HCT116 (cell line): Measurements from ENCODE around the gene HERC3. TPM values are rescaled to one million over a fixed set of nuclear protein-coding genes. Genes with fewer than 3 reads are reported as not detected.
A peak's percentile ranks its signal among the peaks of the same experiment; 100 is the strongest.

Experiments
- ATAC-seq: fragments of 200-7000 bp; cut with Tn5 transposase; 2 replicates; pipeline ENCODE4 v1.9.1; 2020; ENCODE audit warnings: mild to moderate bottlenecking, moderate library complexity
- BruUV-seq: library from RNA; stranded (reverse); fragments of 400-500 nt; replicated peaks from 2 replicates; lab custom pipeline; 2021; lab: Mats Ljungman, UMichigan
- CTCF ChIA-PET: fragments of 300-600 bp; sonication (Branson Sonifier 250); formaldehyde crosslinking; loops from one replicate; lab custom pipeline; 2021; ENCODE audit warnings: antibody characterized with exemption; lab: Charles Lee
- POLR2A ChIA-PET: fragments of 300-600, 350-600 bp; sonication (Branson Sonifier 250); formaldehyde crosslinking; loops from one replicate; lab custom pipeline; 2021; ENCODE audit warnings: antibody characterized with exemption; lab: Charles Lee
- RAD21 ChIA-PET, 2 experiments: fragments of 300-600 bp; sonication (Branson Sonifier 250); formaldehyde crosslinking; loops; one replicate each; lab custom pipeline; 2023; ENCODE audit warnings: low total read pairs in 2 of 2; ENCODE audit not compliant: uncharacterized antibody in 2 of 2, unreplicated experiment in 2 of 2, low non-redundant PET in 1 of 2; lab: Charles Lee
- DNase-seq: peaks from one replicate; pipeline ENCODE4 v3.0.0-alpha.2; 2010; ENCODE audit warnings: low read depth, low spot score
- H2AFZ ChIP-seq: fragments of 200-600 bp; shearing (Covaris generic), sonication (generic); 2 replicates; pipeline ENCODE4 v1.6.1; 2017; ENCODE audit warnings: low read depth, mixed run types, mixed read lengths, antibody characterized with exemption, low read length; ENCODE audit not compliant: poor library complexity, severe bottlenecking
- H3K27ac ChIP-seq: 2 replicates; pipeline ENCODE4 v1.5.1; 2012; ENCODE audit warnings: low read depth, low read length
- H3K27me3 ChIP-seq: fragments of 200-600 bp; sonication (generic); 2 replicates; pipeline ENCODE4 v1.6.1; 2016; ENCODE audit warnings: mixed run types, low read length, mixed read lengths; ENCODE audit not compliant: insufficient read depth
- H3K36me3 ChIP-seq, 2 experiments: fragments of 200-500 bp in 1 of 2; fragments of 200-600 bp in 1 of 2; sonication (Bioruptor generic) in 1 of 2; sonication (generic) in 1 of 2; 2 replicates each; pipeline versions ENCODE4 v1.5.1 to v1.6.1; 2014 to 2016; ENCODE audit warnings: low read length in 2 of 2, inconsistent platforms in 1 of 2, mixed read lengths in 1 of 2, mixed run types in 1 of 2; ENCODE audit not compliant: insufficient read depth in 2 of 2, control insufficient read depth in 1 of 2
- H3K4me1 ChIP-seq, 2 experiments: fragments of 200-600 bp in 1 of 2; sonication (generic) in 1 of 2; 2 replicates each; pipeline versions ENCODE4 v1.5.1 to v1.6.1; 2012 to 2017; ENCODE audit warnings: low read length in 2 of 2, inconsistent platforms in 1 of 2, mild to moderate bottlenecking in 1 of 2, mixed read lengths in 1 of 2, mixed run types in 1 of 2, moderate library complexity in 1 of 2; ENCODE audit not compliant: insufficient read depth in 2 of 2, control insufficient read depth in 1 of 2
- H3K4me2 ChIP-seq: fragments of 200-600 bp; sonication (generic); 2 replicates; pipeline ENCODE4 v1.6.1; 2017; ENCODE audit warnings: mixed run types, low read length, mixed read lengths
- H3K4me3 ChIP-seq, 2 experiments: fragments of 200-600 bp in 1 of 2; sonication (generic) in 1 of 2; replicated peaks in 1 of 2; 2 replicates each; pipeline ENCODE4 v1.5.1; 2011 to 2016; ENCODE audit warnings: low read length in 2 of 2, control low read depth in 1 of 2, low read depth in 1 of 2, mild to moderate bottlenecking in 1 of 2, mixed read lengths in 1 of 2, mixed run types in 1 of 2
- H3K79me2 ChIP-seq: fragments of 200-600 bp; sonication (generic); 2 replicates; pipeline ENCODE4 v1.6.1; 2017; ENCODE audit warnings: mild to moderate bottlenecking, mixed run types, low read length, moderate library complexity, mixed read lengths; ENCODE audit not compliant: insufficient read depth
- H3K9ac ChIP-seq: fragments of 200-600 bp; sonication (generic); 2 replicates; pipeline ENCODE4 v1.6.1; 2016; ENCODE audit warnings: low read length, mixed read lengths
- H3K9me2 ChIP-seq: fragments of 200-600 bp; sonication (generic), shearing (Covaris generic); 2 replicates; pipeline ENCODE4 v1.6.1; 2017; ENCODE audit warnings: mixed run types, mild to moderate bottlenecking, moderate library complexity; ENCODE audit not compliant: insufficient read depth
- H3K9me3 ChIP-seq, 2 experiments: fragments of 200-500 bp in 1 of 2; fragments of 200-600 bp in 1 of 2; sonication (Bioruptor generic) in 1 of 2; sonication (generic) in 1 of 2; 2 replicates each; pipeline ENCODE4 v1.6.1; 2014 to 2017; ENCODE audit warnings: low read length in 2 of 2, mixed read lengths in 2 of 2, inconsistent platforms in 1 of 2, low read depth in 1 of 2, mild to moderate bottlenecking in 1 of 2, mixed run types in 1 of 2, moderate library complexity in 1 of 2; ENCODE audit not compliant: control insufficient read depth in 1 of 2, insufficient read depth in 1 of 2
- H4K20me1 ChIP-seq: fragments of 200-600 bp; sonication (generic), shearing (Covaris generic); 2 replicates; pipeline ENCODE4 v1.6.1; 2017; ENCODE audit warnings: mixed run types, mild to moderate bottlenecking, moderate library complexity; ENCODE audit not compliant: insufficient read depth
- ATF3 ChIP-seq: IDR thresholded peaks from 2 replicates; pipeline ENCODE4 v1.6.1; 2012
- CTCF ChIP-seq, 3 experiments: fragments of 200-600 bp in 1 of 3; sonication (generic) in 1 of 3; IDR thresholded peaks in 2 of 3; conservative IDR thresholded peaks in 1 of 3; 2 replicates each; pipeline ENCODE4 v1.5.1; 2012 to 2017; ENCODE audit warnings: low read depth in 2 of 3, low read length in 2 of 3, antibody characterized with exemption in 1 of 3, borderline replicate concordance in 1 of 3, control low read depth in 1 of 3, mild to moderate bottlenecking in 1 of 3, mixed read lengths in 1 of 3, mixed run types in 1 of 3, moderate library complexity in 1 of 3; ENCODE audit not compliant: insufficient read depth in 1 of 3
- EGR1 ChIP-seq: IDR thresholded peaks from 2 replicates; pipeline ENCODE4 v1.6.1; 2012; ENCODE audit warnings: low read depth
- ELF1 ChIP-seq: IDR thresholded peaks from 2 replicates; pipeline ENCODE4 v1.6.1; 2012; ENCODE audit warnings: low read depth, borderline replicate concordance
- EZH2 ChIP-seq: fragments of 200-600 bp; sonication (generic); IDR thresholded peaks from 2 replicates; pipeline ENCODE4 v1.6.1; 2017; ENCODE audit warnings: antibody characterized with exemption, mixed run types
- JUND ChIP-seq: IDR thresholded peaks from 2 replicates; pipeline ENCODE4 v1.6.1; 2012
- POLR2A ChIP-seq: IDR thresholded peaks from 2 replicates; pipeline ENCODE4 v1.7.0; 2011; ENCODE audit warnings: borderline replicate concordance; ENCODE audit not compliant: insufficient read depth, insufficient read length; ENCODE audit errors: extremely low read depth
- POLR2AphosphoS5 ChIP-seq: IDR thresholded peaks from 2 replicates; pipeline ENCODE4 v1.6.1; 2011; ENCODE audit warnings: mild to moderate bottlenecking, low read depth, low read length, moderate library complexity
- SIN3A ChIP-seq: IDR thresholded peaks from 2 replicates; pipeline ENCODE4 v1.6.1; 2012; ENCODE audit warnings: low read depth
- SRF ChIP-seq: IDR thresholded peaks from 2 replicates; pipeline ENCODE4 v1.6.1; 2012; ENCODE audit warnings: low read depth
- TCF7L2 ChIP-seq: IDR thresholded peaks from 2 replicates; pipeline ENCODE4 v1.7.0; 2011; ENCODE audit warnings: borderline replicate concordance, inconsistent platforms; ENCODE audit not compliant: insufficient read depth, insufficient read length; ENCODE audit errors: extremely low read depth
- YY1 ChIP-seq: IDR thresholded peaks from 2 replicates; pipeline ENCODE4 v1.6.1; 2011; ENCODE audit warnings: low read length, low read depth, moderate library complexity, mild to moderate bottlenecking; ENCODE audit not compliant: insufficient replicate concordance; ENCODE audit errors: extremely low read depth
- intact Hi-C: fragments of 100-400 bp; cut with micrococcal nuclease; formaldehyde crosslinking; loops from 2 replicates; pipeline ENCODE4 v1.10.0; 2022
- total RNA-seq: library from RNA; stranded (reverse); gene quantifications from one replicate; pipeline ENCODE4 v1.2.1, GENCODE V29; 2021; ENCODE audit not compliant: unreplicated experiment

Gene HERC3
- total RNA-seq, 1 experiment from 2014 or later: 10.8 TPM

GRCh38 chr4:88610771-88611170 lies 18.5 kb downstream of the HERC3 start:
- ATAC-seq: no peak
- H3K4me3 ChIP-seq: no peak overlapping the region
- no peaks in the 10 kb centered on the region for H3K27me3 ChIP-seq
- H4K20me1 ChIP-seq: no peaks in the 10 kb centered on the region
- DNase-seq: no peak
- intact Hi-C loops: no loop called here
- CTCF ChIA-PET: no interaction called here
- no peak for TF ChIP-seq POLR2A
- no peak for TF ChIP-seq TCF7L2
- no peak for TF ChIP-seq EGR1
- no peak for TF ChIP-seq YY1
- TF ChIP-seq ELF1: no peak
- no peak for TF ChIP-seq CTCF (IDR thresholded peaks at IDR 0.05 in 2 of 3, conservative IDR thresholded peaks at IDR 0.05 in 1 of 3; ENCODE audit: borderline replicate concordance in 1 of 3, insufficient read depth in 1 of 3, low read depth in 2 of 3, low read length in 2 of 3)
- TF ChIP-seq ATF3: no peak
- H3K9ac ChIP-seq: no peak overlapping the region
- H3K27ac ChIP-seq: no peak overlapping the region
- H3K9me2 ChIP-seq: no peaks in the 10 kb centered on the region
- peaks cover 9 to 39% of the 10 kb centered on the region in 2 experiments for H3K4me1 ChIP-seq
- RAD21 ChIA-PET: no interaction called here
- no peak overlapping the region for H2AFZ ChIP-seq
- H3K4me2 ChIP-seq: no peak overlapping the region
- H3K9me3 ChIP-seq: no peaks in the 10 kb centered on the region
- no TSS peak for BruUV-seq
- H3K36me3 ChIP-seq: no peaks in the 10 kb centered on the region
- POLR2A ChIA-PET: no interaction called here
- H3K79me2 ChIP-seq: no peaks in the 10 kb centered on the region

- no peak for TF ChIP-seq JUND
- TF ChIP-seq SRF: no peak
- no peak for TF ChIP-seq EZH2
- no peak for TF ChIP-seq SIN3A
- no peak for TF ChIP-seq POLR2AphosphoS5
- TF ChIP-seq, all 23 proteins: peak for 0
- H3K36me3 ChIP-seq: no peaks in the 10 kb centered on the region
- H3K27me3 ChIP-seq: no peaks in the 10 kb centered on the region
- H3K9me2 ChIP-seq: no peaks in the 10 kb centered on the region
- H3K4me1 ChIP-seq: peaks cover 9 to 39% of the 10 kb centered on the region in 2 experiments
- no peak overlapping the region for H3K9ac ChIP-seq
- no peaks in the 10 kb centered on the region for H3K9me3 ChIP-seq
- no peak overlapping the region for H2AFZ ChIP-seq
- ChIA-PET RAD21 (no interaction called here), CTCF (interaction anchor here (2.1 kb wide), 1 partner anchor 46 kb away, joined by 7 read pairs; no protein-coding TSS in a partner anchor), POLR2A (no interaction called here)
- BruUV-seq: no TSS peak
- peak overlapping the region; percentile 62; the same call in 1 of the 2 replicates for H3K4me2 ChIP-seq
- H4K20me1 ChIP-seq: no peaks in the 10 kb centered on the region
- DNase-seq (no peak), ATAC-seq (no peak)
- intact Hi-C loops: no loop called here
- no peak overlapping the region for H3K4me3 ChIP-seq
- H3K27ac ChIP-seq: no peak overlapping the region
- H3K79me2 ChIP-seq: no peaks in the 10 kb centered on the region
Observed at GRCh38 chr4:88613417-88613875, 21.2 kb downstream of the HERC3 start.
